Keratinocyte (primary cell): ENCODE data around the gene LPAR1. TPM values are rescaled to one million over a fixed set of nuclear protein-coding genes. Genes with fewer than 3 reads are reported as not detected.

Experiments used
- DNase-seq: peaks from one replicate; pipeline ENCODE4 v3.0.0-alpha.2; 2011; ENCODE audit warnings: low read depth, missing footprints, low spot score
- FAIRE-seq: peaks from 2 replicates; lab custom pipeline; 2011; peaks lifted over from hg19 to GRCh38; lab: Jason Lieb, UNC
- H2AFZ ChIP-seq: 2 replicates; pipeline ENCODE4 v1.6.0; 2012; ENCODE audit warnings: low read length, control low read depth, inconsistent platforms; ENCODE audit not compliant: control insufficient read depth
- H3K27ac ChIP-seq: 2 replicates; pipeline ENCODE4 v1.5.1; 2011; ENCODE audit warnings: low read length; ENCODE audit not compliant: control insufficient read depth, insufficient read depth
- H3K27me3 ChIP-seq: 3 replicates; pipeline ENCODE4 v1.6.0; 2011; ENCODE audit warnings: low read length; ENCODE audit not compliant: control insufficient read depth, insufficient read depth; ENCODE audit errors: extremely low read depth
- H3K36me3 ChIP-seq, 2 experiments: 2 replicates in 1 of 2; 3 replicates in 1 of 2; pipeline ENCODE4 v1.5.1; 2011; ENCODE audit warnings: low read length in 2 of 2, mild to moderate bottlenecking in 1 of 2; ENCODE audit not compliant: control insufficient read depth in 2 of 2, insufficient read depth in 2 of 2; ENCODE audit errors: extremely low read depth in 1 of 2
- H3K4me1 ChIP-seq: 3 replicates; pipeline ENCODE4 v1.5.1; 2011; ENCODE audit warnings: low read length; ENCODE audit not compliant: control insufficient read depth, insufficient read depth; ENCODE audit errors: extremely low read depth
- H3K4me2 ChIP-seq: 3 replicates; pipeline ENCODE4 v1.6.0; 2011; ENCODE audit warnings: low read depth, low read length; ENCODE audit not compliant: control insufficient read depth, insufficient read depth; ENCODE audit errors: extremely low read depth
- H3K4me3 ChIP-seq, 3 experiments: fragments of 200-600 bp in 1 of 3; sonication (generic) in 1 of 3; 2 replicates in 2 of 3; 3 replicates in 1 of 3; pipeline ENCODE4 v1.5.1; 2011 to 2016; ENCODE audit warnings: low read length in 3 of 3, mild to moderate bottlenecking in 3 of 3, control low read depth in 2 of 3, inconsistent platforms in 1 of 3, low read depth in 1 of 3, mixed read lengths in 1 of 3, mixed run types in 1 of 3, moderate library complexity in 1 of 3; ENCODE audit not compliant: control insufficient read depth in 2 of 3, insufficient read depth in 2 of 3; ENCODE audit errors: extremely low read depth in 1 of 3
- H3K79me2 ChIP-seq: 2 replicates; pipeline ENCODE4 v1.6.0; 2012; ENCODE audit warnings: low read length; ENCODE audit not compliant: control insufficient read depth, insufficient read depth
- H3K9ac ChIP-seq: 3 replicates; pipeline ENCODE4 v1.6.0; 2011; ENCODE audit warnings: low read length; ENCODE audit not compliant: control insufficient read depth, insufficient read depth; ENCODE audit errors: extremely low read depth
- H3K9me1 ChIP-seq: 3 replicates; pipeline ENCODE4 v1.6.0; 2011; ENCODE audit warnings: low read length; ENCODE audit not compliant: control insufficient read depth, insufficient read depth; ENCODE audit errors: extremely low read depth
- H3K9me3 ChIP-seq: 2 replicates; pipeline ENCODE4 v1.5.1; 2012; ENCODE audit warnings: low read depth, low read length; ENCODE audit not compliant: control insufficient read depth
- H4K20me1 ChIP-seq: 3 replicates; pipeline ENCODE4 v1.6.0; 2011; ENCODE audit warnings: low read length; ENCODE audit not compliant: control insufficient read depth, insufficient read depth; ENCODE audit errors: extremely low read depth
- CTCF ChIP-seq, 3 experiments: IDR thresholded peaks in 1 of 3; conservative IDR thresholded peaks in 1 of 3; optimal IDR thresholded peaks in 1 of 3; 2 replicates in 2 of 3; 3 replicates in 1 of 3; pipeline versions ENCODE3 to v1.5.1; 2011; ENCODE audit warnings: low read length in 3 of 3, mild to moderate bottlenecking in 3 of 3, moderate library complexity in 2 of 3, control low read depth in 1 of 3, inconsistent platforms in 1 of 3; ENCODE audit not compliant: insufficient read depth in 2 of 3; ENCODE audit errors: extremely low read depth in 1 of 3
- EZH2 ChIP-seq: IDR thresholded peaks from one replicate; pipeline ENCODE4 v1.6.1; 2012; ENCODE audit warnings: inconsistent platforms, mild to moderate bottlenecking, low read length, moderate library complexity
- dilution Hi-C: fragments of 300-500 bp; cut with MboI; formaldehyde crosslinking; loops from one replicate; pipeline ENCODE4 v1.7.0; 2020; ENCODE audit warnings: low sequenced_read_pairs; ENCODE audit not compliant: extremely low pct_ligation_motif_present
- polyA plus RNA-seq, 5 experiments: library from polyadenylated mRNA; depleted of rRNA in 3 of 5; stranded (reverse) in 3 of 5; stranded (forward) in 1 of 5; unstranded in 1 of 5; fragments of >200 nt; gene quantifications; 1 replicate in 1 of 5; 2 replicates in 3 of 5; 3 replicates in 1 of 5; pipeline versions ENCODE4 v1.2.1 to v1.2.3, GENCODE V29; 2011 to 2012; ENCODE audit warnings: missing spikeins in 2 of 5, low read depth in 1 of 5, low replicate concordance in 1 of 5

Gene LPAR1
- polyA plus RNA-seq, 1 donor (not counting 4 experiments of a cell fraction or from before 2014, with no cell fraction given): 43.2 TPM

- Histone ChIP-seq H3K9ac (no peak overlapping the region), H4K20me1 (no peaks in the 10 kb centered on the region), H3K4me1 (peaks cover 13% of the 10 kb centered on the region), H2AFZ (no peak overlapping the region), H3K79me2 (peaks cover 68% of the 10 kb centered on the region), H3K36me3 (no peaks in the 10 kb centered on the region), H3K4me2 (no peak overlapping the region), H3K27ac (no peak overlapping the region), H3K27me3 (no peaks in the 10 kb centered on the region), H3K4me3 (no peak overlapping the region), H3K9me1 (no peaks in the 10 kb centered on the region), H3K9me3 (no peaks in the 10 kb centered on the region)
- dilution Hi-C loops: no loop called here
- DNase-seq: no peak
- TF ChIP-seq EZH2 (no peak), CTCF (optimal IDR thresholded peaks at IDR 0.05 in 1 of 3, IDR thresholded peaks at IDR 0.05 in 1 of 3, conservative IDR thresholded peaks at IDR 0.05 in 1 of 3; ENCODE audit: extremely low read depth in 1 of 3, insufficient read depth in 2 of 3, low read length in 3 of 3) (no peak)
- FAIRE-seq: no peak
These were observed 24.6 kb downstream of the LPAR1 start for GRCh38 chr9:111013707-111014106.

GRCh38 chr9:111013250-111013649 is 25.0 kb downstream of the LPAR1 start:
- no peak overlapping the region for H3K27ac ChIP-seq
- no peak overlapping the region for H3K4me2 ChIP-seq
- H3K9me3 ChIP-seq: no peaks in the 10 kb centered on the region
- H3K27me3 ChIP-seq: no peaks in the 10 kb centered on the region
- no peaks in the 10 kb centered on the region for H4K20me1 ChIP-seq
- DNase-seq (no peak), FAIRE-seq (no peak)
- H3K79me2 ChIP-seq: peaks cover 71% of the 10 kb centered on the region
- H3K9me1 ChIP-seq: no peaks in the 10 kb centered on the region
- no peak overlapping the region for H3K4me3 ChIP-seq
- no peak for TF ChIP-seq EZH2
- no peak for TF ChIP-seq CTCF (optimal IDR thresholded peaks at IDR 0.05 in 1 of 3, IDR thresholded peaks at IDR 0.05 in 1 of 3, conservative IDR thresholded peaks at IDR 0.05 in 1 of 3; ENCODE audit: extremely low read depth in 1 of 3, insufficient read depth in 2 of 3, low read length in 3 of 3)
- peaks cover 13% of the 10 kb centered on the region for H3K4me1 ChIP-seq
- no peak overlapping the region for H2AFZ ChIP-seq
- no peaks in the 10 kb centered on the region for H3K36me3 ChIP-seq
- dilution Hi-C loops: no loop called here
- H3K9ac ChIP-seq: no peak overlapping the region
